Measurements from ENCODE around the gene OBSCN.

OBSCN gene

DNA sequence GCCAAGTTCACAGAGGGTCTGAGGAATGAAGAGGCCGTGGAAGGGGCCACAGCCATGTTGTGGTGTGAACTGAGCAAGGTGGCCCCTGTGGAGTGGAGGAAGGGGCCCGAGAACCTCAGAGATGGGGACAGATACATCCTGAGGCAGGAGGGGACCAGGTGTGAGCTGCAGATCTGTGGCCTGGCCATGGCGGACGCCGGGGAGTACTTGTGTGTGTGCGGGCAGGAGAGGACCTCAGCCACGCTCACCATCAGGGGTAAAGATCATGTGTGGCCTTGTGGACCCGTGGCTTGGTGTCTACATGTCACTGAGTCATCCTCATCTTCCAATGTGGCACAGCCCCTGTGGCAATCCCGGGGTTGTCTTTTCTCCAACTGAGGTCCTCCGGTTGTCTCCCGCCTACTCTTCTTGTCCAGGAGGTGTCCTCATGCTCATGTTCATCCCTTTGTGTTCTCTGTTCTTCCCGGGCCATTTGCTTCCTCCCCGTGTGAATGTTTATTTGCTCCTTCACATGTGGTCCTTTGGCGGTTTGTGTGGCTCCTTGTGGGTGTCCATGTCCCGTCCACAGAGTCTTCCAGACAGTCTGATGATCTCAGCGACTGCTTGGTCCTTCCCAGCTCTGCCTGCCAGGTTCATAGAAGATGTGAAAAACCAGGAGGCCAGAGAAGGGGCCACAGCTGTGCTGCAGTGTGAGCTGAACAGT is 84.2 kb downstream of the OBSCN start:
- DNase-seq (ENCODE audit: low read depth) = no peak

DNA sequence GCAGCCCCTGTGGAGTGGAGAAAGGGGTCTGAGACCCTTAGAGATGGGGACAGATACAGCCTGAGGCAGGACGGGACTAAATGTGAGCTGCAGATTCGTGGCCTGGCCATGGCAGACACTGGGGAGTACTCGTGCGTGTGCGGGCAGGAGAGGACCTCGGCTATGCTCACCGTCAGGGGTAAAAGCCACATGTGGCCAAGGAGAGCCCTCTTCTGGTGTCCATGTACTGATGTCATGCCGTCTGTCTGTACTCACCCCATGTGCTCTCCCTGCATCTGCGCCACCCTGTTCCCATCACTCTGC is 84.7 kb downstream of the OBSCN start:
- no peak for DNase-seq (ENCODE audit: low read depth)

DNA sequence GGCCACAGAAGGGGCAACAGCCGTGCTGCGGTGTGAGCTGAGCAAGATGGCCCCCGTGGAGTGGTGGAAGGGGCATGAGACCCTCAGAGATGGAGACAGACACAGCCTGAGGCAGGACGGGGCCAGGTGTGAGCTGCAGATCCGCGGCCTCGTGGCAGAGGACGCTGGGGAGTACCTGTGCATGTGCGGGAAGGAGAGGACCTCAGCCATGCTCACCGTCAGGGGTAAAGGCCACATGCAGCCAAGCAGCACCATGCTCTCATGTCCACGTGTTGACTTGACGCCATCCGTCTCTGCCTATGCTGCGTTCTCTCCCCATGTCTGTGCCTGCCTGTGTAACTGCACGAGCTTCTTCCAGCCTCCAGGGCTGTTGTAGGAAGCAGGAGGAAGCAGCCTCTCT is 85.5 kb downstream of the OBSCN start:
- DNase-seq (ENCODE audit: low read depth) = no peak

DNA sequence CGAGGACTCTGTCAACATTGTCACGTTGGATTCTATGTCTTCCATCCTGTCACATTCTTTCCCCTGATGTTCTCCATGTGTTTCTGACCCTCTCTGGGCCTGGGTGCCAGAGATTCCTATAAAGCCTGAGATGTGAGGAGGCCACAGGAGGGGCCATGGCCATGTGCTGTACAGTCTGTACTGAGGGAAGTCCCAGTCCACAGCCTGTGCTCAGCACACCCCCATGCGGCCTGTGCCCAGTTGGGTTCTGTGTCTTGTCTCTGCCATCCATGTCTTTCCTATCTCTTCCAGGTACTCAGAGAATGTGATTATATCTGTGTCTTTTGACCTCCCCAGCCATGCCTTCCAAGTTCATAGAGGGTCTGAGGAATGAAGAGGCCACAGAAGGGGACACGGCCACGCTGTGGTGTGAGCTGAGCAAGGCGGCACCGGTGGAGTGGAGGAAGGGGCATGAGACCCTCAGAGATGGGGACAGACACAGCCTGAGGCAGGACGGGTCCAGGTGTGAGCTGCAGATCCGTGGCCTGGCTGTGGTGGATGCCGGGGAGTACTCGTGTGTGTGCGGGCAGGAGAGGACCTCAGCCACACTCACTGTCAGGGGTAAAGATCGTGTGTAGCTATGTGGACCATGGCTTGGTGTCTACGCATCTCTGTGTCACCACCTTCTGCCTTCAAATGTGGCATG is 86.1 kb downstream of the OBSCN start:
- no peak for DNase-seq (ENCODE audit: low read depth)

DNA sequence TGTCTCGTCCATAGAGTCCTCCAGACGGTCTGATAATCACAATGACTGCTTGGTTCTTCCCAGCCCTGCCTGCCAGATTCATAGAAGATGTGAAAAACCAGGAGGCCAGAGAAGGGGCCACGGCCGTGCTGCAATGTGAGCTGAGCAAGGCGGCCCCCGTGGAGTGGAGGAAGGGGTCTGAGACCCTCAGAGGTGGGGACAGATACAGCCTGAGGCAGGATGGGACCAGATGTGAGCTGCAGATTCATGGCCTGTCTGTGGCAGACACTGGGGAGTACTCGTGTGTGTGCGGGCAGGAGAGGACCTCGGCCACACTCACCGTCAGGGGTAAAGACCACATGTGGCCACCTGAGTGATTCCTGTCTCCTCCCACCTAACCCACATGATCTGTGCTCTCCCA is 86.9 kb downstream of the OBSCN start:
- DNase-seq (ENCODE audit: low read depth) = no peak

DNA sequence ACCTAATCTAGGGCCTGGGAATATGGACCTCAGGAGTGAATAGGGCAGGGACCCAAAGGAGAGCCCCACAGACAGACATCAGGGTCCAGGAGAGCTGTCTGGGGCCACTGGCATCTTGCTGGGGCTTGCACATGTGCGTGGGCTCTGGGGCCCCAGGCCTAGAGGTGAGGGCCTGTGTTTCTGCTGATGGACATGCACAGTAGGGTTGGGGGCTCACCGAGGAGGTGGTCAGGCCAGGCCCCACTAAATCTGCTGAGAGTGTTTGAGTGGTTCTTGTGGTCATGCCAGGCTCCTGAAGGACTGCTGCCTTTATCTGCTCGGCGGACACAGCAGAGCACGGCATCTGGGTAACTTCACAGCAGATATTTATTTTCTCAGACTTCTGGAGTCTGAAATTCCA is 87.4 kb downstream of the OBSCN start:
- DNase-seq (ENCODE audit: low read depth) = no peak

DNA sequence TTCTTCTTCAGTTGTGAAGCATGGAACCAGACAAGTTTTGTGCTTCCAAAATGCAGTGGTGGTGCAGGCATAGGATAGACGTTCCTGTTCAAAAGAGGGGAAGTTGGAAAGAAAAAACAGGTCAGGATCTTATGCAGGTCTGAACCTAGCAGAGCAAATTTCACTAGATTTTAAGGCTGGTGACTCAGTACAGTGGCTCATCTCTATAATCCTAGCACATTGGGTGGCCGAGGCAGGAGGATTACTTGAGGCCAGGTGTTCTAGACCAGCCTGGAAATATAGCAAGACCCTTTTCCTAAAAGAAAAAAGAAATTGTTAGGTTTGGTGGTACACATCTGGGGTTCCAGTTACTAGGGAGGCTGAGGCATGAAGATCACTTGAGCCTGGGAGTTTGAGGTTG is 88.1 kb downstream of the OBSCN start:
- DNase-seq (ENCODE audit: low read depth) = no peak

DNA sequence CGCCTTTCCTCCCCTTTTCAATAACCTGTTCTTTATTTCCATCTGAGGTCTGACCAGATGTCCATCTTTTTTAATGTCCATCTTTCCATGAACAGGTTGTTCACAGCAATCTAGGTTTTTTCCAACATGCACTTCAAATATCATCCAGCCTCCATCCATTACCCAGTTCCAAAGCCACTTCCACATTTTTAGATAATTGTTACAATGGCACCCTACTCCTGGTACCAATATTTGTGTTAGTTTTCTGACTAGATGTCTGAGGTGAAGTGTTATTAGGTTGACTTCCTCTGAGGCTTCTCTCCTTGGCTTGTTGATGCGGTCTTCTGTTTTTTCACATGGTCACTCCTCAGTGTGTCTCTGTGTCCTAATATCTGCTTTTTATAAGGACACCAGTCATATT is 89.4 kb downstream of the OBSCN start:
- no peak for DNase-seq (ENCODE audit: low read depth)

DNA sequence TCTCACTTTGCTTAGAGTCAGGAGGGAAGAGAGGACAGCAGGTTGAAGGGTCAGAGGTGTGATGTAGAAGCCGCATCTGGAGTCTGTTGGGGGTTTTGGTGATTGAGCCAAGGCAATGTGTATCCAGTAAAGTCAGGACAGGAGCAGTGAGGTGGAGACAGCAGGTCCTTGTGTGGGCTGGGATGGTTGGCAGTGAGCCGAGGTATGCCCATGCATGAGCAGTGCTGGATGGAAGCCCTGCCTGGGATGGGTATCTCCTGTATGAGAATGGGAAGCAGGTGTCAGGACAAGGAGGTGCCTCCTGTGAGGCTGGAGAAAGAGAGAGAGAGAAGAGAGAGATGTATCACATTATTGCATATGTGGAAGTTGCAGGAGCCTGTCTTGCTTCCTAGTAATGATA is 90.0 kb downstream of the OBSCN start:
- DNase-seq (ENCODE audit: low read depth) = no peak

DNA sequence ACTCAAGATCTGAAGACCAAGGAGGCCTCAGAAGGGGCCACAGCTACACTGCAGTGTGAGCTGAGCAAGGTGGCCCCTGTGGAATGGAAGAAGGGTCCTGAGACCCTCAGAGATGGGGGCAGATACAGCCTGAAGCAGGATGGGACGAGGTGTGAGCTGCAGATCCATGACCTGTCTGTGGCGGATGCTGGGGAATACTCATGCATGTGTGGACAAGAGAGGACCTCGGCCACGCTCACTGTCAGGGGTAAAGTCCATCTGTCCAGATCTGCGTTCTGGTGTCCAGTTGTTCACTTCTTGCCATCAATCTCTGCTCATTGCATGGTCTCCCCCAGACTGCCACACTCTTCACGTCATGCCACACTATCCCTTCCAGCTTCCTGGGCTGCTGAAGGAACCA is 90.6 kb downstream of the OBSCN start:
- no peak for DNase-seq (ENCODE audit: low read depth)

DNA sequence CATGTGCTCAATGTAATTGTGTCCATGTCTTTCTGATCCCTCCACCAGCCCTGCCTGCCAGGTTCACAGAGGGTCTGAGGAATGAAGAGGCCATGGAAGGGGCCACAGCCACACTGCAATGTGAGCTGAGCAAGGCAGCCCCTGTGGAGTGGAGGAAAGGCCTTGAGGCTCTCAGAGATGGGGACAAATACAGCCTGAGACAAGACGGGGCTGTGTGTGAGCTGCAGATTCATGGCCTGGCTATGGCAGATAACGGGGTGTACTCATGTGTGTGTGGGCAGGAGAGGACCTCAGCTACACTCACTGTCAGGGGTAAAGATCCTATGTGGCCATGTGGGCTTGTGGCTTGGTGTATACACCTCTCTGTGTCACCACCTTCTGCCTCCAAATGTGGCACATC is 91.4 kb downstream of the OBSCN start:
- no peak for DNase-seq (ENCODE audit: low read depth)

DNA sequence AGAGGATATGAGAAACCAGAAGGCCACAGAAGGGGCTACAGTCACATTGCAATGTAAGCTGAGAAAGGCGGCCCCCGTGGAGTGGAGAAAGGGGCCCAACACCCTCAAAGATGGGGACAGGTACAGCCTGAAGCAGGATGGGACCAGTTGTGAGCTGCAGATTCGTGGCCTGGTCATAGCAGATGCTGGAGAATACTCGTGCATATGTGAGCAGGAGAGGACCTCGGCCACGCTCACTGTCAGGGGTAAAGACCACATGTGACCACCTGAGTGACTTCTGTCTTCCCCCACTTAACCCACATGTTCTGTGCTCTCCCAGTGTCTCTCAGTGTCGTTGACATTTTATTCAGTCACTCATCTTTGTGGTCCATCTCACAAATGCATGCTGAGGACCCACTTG is 92.1 kb downstream of the OBSCN start:
- no peak for DNase-seq (ENCODE audit: low read depth)

DNA sequence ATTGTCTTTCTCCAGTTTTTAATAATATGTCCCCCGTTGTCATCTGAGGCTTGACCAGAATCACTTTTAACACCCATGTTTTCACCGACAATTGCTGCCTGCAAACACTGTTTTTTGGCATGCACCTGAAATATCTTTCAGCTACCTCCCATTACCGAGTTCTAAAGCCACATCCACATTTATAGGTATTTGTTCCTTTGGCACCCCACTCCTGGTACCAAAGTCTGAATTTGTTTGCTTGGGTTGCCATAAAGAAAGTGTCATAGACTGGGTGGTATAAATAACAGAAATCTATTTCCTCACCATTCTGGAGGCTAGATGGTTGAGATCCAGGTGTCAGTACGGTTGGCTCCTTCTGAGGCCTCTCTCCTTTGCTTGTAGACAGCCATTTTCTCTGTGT is 94.2 kb downstream of the OBSCN start:
- no peak for DNase-seq (ENCODE audit: low read depth)

DNA sequence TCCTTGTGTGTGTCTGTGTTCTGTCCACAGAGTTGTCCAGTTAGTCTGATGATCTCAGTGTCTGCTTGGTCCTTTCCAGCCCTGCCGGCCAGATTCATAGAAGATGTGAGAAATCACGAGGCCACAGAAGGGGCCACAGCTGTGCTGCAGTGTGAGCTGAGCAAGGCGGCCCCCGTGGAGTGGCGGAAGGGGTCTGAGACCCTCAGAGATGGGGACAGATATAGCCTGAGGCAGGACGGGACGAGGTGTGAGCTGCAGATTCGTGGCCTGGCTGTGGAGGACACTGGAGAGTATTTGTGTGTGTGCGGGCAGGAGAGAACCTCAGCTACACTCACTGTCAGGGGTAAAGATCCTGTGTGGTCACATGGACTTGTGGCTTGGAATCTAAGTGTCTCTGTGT is 95.8 kb downstream of the OBSCN start:
- DNase-seq (ENCODE audit: low read depth) = no peak

DNA sequence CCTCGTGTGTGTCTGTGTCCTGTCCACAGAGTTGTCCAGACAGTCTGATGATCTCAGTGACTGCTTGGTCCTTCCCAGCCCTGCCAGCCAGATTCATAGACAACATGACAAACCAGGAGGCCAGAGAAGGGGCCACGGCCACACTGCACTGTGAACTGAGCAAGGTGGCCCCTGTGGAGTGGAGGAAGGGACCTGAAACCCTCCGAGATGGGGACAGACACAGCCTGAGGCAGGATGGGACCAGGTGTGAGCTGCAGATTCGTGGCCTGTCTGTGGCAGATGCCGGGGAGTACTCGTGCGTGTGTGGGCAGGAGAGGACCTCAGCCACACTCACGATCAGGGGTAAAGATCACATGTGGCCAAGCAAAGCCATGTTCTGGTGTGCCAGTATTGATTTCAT is 96.4 kb downstream of the OBSCN start:
- DNase-seq (ENCODE audit: low read depth) = no peak

DNA sequence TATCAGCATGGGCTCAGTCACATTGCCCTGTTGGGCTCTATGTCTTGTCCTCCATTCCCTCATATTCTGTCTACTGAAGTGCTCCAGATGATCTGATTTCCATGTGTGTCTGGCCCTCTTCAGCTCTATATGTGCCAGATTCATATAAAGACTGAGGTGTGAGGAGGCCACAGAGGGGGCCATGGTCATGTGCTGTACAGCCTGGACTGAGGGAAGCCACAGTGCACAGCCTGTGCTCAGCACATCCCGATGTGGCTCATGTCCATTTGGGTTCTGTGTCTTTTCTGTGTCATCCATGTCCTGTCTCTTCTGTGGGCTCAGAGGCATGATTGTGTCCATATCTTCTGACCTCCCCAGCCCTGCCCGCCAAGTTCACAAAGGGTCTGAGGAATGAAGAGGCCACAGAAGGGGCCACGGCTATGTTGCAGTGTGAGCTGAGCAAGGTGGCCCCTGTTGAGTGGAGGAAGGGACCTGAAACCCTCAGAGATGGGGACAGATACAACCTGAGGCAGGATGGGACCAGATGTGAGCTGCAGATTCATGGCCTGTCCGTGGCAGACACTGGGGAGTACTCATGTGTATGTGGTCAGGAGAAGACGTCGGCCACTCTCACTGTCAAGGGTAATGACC is 97.0 kb downstream of the OBSCN start:
- no peak for DNase-seq (ENCODE audit: low read depth)

DNA sequence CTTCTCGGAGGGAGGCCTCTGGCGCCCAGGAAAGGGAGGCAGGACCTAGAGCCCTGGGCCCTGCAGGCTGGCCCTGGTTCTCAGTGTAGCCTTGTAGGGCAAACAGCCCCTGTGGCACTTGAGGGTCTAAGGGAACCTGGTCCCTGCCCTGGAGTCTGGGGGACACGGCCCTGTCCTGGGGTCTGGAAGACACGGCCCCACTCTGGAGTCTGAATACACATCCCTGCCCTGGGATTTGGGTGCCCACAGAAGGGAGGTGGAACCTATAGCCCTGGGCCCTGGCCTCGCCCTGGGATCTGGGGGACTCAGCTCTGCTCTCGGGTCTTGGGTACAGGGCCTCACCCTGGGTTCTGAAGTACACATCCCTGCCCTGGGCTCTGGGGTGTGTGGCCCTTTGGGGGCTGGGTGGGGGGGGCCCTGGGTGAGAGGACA is 97.9 kb downstream of the OBSCN start:
- DNase-seq (ENCODE audit: low read depth) = no peak

DNA sequence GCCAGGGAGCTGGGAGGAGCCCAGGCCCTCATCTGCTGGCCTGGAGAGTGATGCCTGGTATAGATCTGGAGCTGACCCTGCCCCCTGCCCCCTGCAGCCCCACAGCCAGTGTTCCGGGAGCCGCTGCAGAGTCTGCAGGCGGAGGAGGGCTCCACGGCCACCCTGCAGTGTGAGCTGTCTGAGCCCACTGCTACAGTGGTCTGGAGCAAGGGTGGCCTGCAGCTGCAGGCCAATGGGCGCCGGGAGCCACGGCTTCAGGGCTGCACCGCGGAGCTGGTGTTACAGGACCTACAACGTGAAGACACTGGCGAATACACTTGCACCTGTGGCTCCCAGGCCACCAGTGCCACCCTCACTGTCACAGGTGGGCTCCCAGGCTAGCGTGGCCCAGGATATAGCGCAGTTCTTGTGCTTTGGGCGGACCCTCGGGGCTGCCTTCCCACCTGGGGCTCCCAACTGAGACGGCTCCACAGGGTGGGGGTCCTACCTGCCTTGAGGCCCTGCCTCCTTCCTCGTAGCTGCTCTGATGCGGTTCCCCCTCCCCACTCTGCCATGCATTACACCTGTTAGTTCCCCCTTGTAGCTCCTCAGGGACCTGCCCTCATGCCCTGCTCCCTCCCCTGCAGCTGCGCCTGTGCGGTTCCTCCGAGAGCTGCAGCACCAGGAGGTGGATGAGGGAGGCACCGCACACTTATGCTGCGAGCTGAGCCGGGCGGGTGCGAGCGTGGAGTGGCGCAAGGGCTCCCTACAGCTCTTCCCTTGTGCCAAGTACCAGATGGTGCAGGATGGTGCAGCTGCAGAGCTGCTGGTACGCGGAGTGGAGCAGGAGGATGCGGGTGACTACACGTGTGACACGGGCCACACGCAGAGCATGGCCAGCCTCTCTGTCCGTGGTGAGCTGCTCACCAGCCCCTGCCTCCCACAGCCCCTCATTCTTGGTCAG is 98.7 kb downstream of the OBSCN start:
- DNase-seq (ENCODE audit: low read depth) = no peak

DNA sequence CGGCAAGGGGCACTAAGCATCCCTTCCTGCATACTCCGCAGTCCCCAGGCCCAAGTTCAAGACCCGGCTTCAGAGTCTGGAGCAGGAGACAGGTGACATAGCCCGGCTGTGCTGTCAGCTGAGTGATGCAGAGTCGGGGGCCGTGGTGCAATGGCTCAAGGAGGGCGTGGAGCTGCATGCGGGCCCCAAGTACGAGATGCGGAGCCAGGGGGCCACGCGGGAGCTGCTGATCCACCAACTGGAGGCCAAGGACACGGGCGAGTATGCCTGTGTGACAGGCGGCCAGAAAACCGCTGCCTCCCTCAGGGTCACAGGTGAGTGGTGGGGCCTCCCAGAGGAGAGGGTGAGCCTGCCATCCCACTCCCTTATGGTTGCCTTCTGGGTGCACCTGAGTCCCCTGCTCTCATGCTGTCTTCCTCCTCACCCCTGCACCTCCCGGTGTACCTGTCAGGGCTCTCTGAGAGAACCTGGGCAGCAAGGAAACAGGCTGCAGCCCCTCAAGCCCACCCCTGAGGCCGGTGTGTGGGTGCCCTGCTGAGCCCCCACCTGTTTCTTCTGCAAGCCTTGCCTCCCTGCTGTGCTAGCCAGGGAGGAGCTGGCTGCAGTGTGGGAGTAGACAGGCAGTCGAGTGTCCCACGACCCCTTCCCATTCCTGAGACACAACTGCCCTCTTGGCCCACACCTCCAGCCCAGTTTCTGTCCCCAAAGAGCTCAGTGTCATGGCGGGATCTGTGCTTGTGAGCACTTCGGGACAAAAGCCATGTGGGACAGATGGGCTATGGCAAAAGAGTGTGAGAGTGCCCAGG is 99.6 kb downstream of the OBSCN start:
- DNase-seq (ENCODE audit: low read depth) = no peak

DNA sequence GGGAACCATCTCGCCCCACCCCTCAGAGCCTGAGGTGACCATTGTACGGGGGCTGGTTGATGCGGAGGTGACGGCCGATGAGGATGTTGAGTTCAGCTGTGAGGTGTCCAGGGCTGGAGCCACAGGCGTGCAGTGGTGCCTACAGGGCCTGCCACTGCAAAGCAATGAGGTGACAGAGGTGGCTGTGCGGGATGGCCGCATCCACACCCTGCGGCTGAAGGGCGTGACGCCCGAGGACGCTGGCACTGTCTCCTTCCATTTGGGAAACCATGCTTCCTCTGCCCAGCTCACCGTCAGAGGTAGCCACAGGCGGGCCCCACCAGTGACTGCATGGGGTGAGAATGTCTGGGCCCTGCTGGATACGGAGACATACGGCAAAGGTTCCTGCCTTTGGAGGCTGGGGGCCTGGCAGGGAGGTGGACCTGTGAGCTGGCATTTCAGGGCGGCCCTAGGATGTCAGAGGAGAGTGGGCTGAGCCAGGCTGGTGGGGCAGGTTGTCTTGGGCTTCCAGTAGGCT is 100.3 kb downstream of the OBSCN start:
- DNase-seq (ENCODE audit: low read depth) = no peak

DNA sequence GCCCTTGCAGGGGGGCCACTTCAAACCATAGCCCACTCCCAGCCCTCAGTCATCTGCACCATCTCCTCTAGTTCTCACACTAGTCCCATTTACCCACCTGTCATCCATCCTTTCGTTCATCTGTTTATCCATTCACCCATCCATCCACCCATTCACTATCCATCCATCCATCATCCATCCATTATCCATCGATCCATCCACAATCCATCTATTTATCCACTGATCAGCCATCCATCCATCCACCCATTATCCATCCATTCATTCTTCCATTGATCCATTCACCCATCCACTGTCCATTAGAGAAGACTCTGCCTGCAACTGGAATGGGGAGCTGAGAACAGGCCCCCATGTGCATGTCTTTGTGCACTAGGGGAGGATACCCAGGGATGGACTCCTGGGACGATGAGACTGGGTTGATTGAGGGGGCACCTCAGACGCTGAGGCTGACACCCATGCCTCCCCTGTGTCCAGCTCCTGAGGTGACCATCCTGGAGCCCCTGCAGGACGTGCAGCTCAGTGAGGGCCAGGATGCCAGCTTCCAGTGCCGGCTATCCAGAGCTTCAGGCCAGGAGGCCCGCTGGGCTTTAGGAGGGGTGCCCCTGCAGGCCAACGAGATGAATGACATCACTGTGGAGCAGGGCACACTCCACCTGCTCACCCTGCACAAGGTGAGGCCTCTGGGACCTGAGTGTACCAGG is 100.9 kb downstream of the OBSCN start:
- no peak for DNase-seq (ENCODE audit: low read depth)

Measured in stimulated activated CD8-positive, alpha-beta memory T cell treated with anti-CD3 and anti-CD28 coated beads, Interleukin-7, amount 100 ng/mL, for 24 hours (primary cell).